Esophagus squamous epithelium (tissue), 4 donors: ENCODE data around the gene ARHGAP42.

ENCODE experiments used
- CTCF ChIP-seq, 6 experiments: fragments of 450-650 bp in 4 of 6; fragments of 200-600 bp in 2 of 6; sonication (generic) in 2 of 6; IDR thresholded peaks; one replicate each; pipeline ENCODE4 v1.5.1; 2016 to 2019; ENCODE audit warnings: antibody characterized with exemption in 6 of 6, mild to moderate bottlenecking in 4 of 6, moderate library complexity in 4 of 6
- POLR2A ChIP-seq, 4 donors: fragments of 450-650 bp; IDR thresholded peaks; one replicate each; pipeline ENCODE4 v1.6.1; 2017; ENCODE audit warnings: antibody characterized with exemption in 4 of 4, mild to moderate bottlenecking in 4 of 4, moderate library complexity in 3 of 4

GRCh38 chr11:100778166-100778785, 91.2 kb downstream of the ARHGAP42 start:
- no peak for TF ChIP-seq CTCF (IDR thresholded peaks at IDR 0.05)
- TF ChIP-seq POLR2A (IDR thresholded peaks at IDR 0.05), result no peak
